PC-3 (cell line): ENCODE data around the gene NME4. TPM values are rescaled to one million over a fixed set of nuclear protein-coding genes. Genes with fewer than 3 reads are reported as not detected.

Source experiments
- ATAC-seq: fragments of 200-7000 bp; cut with Tn5 transposase; 2 replicates; pipeline ENCODE4 v1.9.1; 2020; ENCODE audit warnings: mild to moderate bottlenecking, moderate library complexity
- BruUV-seq: library from RNA; stranded (reverse); fragments of 400-500 nt; replicated peaks from 2 replicates; lab custom pipeline; 2021; lab: Mats Ljungman, UMichigan
- CTCF ChIA-PET: fragments of 300-600 bp; sonication (Branson Sonifier 250); formaldehyde crosslinking; loops from one replicate; lab custom pipeline; 2022; ENCODE audit warnings: antibody characterized with exemption; lab: Charles Lee
- POLR2A ChIA-PET: fragments of 300-600 bp; sonication (Branson Sonifier 250); formaldehyde crosslinking; loops from one replicate; lab custom pipeline; 2022; ENCODE audit warnings: antibody characterized with exemption; ENCODE audit not compliant: unreplicated experiment; lab: Charles Lee
- DNase-seq: peaks from one replicate; pipeline ENCODE4 v3.0.0-alpha.2; 2015
- H2AFZ ChIP-seq: fragments of 300-600 bp; sonication (generic); 2 replicates; pipeline ENCODE4 v1.6.0; 2016; ENCODE audit warnings: antibody characterized with exemption, low read length
- H3F3A ChIP-seq: fragments of 300-600 bp; sonication (generic); one replicate; pipeline ENCODE4 v1.6.0; 2017; ENCODE audit warnings: antibody characterized with exemption, low read length, control low read depth, mild to moderate bottlenecking; ENCODE audit not compliant: unreplicated experiment
- H3K27ac ChIP-seq: fragments of 300-600 bp; sonication (generic); 2 replicates; pipeline ENCODE4 v1.5.1; 2016; ENCODE audit warnings: mild to moderate bottlenecking, low read length
- H3K27me3 ChIP-seq: fragments of 300-600 bp; sonication (generic); 2 replicates; pipeline ENCODE4 v1.6.1; 2016; ENCODE audit warnings: low read length, mixed read lengths
- H3K36me3 ChIP-seq: fragments of 300-600 bp; sonication (generic); 2 replicates; pipeline ENCODE4 v1.6.1; 2016; ENCODE audit warnings: low read depth, mixed run types, low read length, mixed read lengths
- H3K4me1 ChIP-seq: fragments of 300-600 bp; sonication (generic); 2 replicates; pipeline ENCODE4 v1.5.1; 2016; ENCODE audit warnings: low read length; ENCODE audit not compliant: insufficient read depth
- H3K4me2 ChIP-seq: fragments of 300-600 bp; sonication (generic); 2 replicates; pipeline ENCODE4 v1.6.0; 2016; ENCODE audit warnings: low read length
- H3K4me3 ChIP-seq: fragments of 300-600 bp; sonication (generic); 2 replicates; pipeline ENCODE4 v1.5.1; 2016; ENCODE audit warnings: mild to moderate bottlenecking, low read length, mixed read lengths
- H3K79me2 ChIP-seq: fragments of 300-600 bp; sonication (generic); 2 replicates; pipeline ENCODE4 v1.6.1; 2017; ENCODE audit warnings: low read length, mixed read lengths
- H3K9ac ChIP-seq: fragments of 300-600 bp; sonication (generic); 2 replicates; pipeline ENCODE4 v1.6.0; 2016; ENCODE audit warnings: mild to moderate bottlenecking, low read length
- H3K9me2 ChIP-seq: fragments of 300-600 bp; sonication (generic); replicated peaks from 2 replicates; pipeline ENCODE4 v1.6.1; 2016; ENCODE audit warnings: mixed run types, low read length, mixed read lengths
- H3K9me3 ChIP-seq: fragments of 300-600 bp; sonication (generic); 2 replicates; pipeline ENCODE4 v1.6.1; 2016; ENCODE audit warnings: low read length, mixed read lengths
- H4K20me1 ChIP-seq: fragments of 300-600 bp; sonication (generic); 2 replicates; pipeline ENCODE4 v1.6.1; 2016; ENCODE audit warnings: low read length, mixed read lengths
- EZH2 ChIP-seq: fragments of 300-600 bp; sonication (generic); IDR thresholded peaks from one replicate; pipeline ENCODE4 v1.6.1; 2017; ENCODE audit warnings: antibody characterized with exemption, mild to moderate bottlenecking, low read length; ENCODE audit not compliant: unreplicated experiment
- EZH2phosphoT487 ChIP-seq: fragments of 300-600 bp; sonication (generic); IDR thresholded peaks from 2 replicates; pipeline ENCODE4 v1.6.1; 2018; ENCODE audit warnings: mild to moderate bottlenecking, antibody characterized with exemption, low read length, borderline replicate concordance
- intact Hi-C: fragments of 100-400 bp; cut with micrococcal nuclease; formaldehyde crosslinking; loops from 2 replicates; pipeline ENCODE4 v1.9.0; 2023
- total RNA-seq: library from RNA; depleted of rRNA; stranded (reverse); fragments of >200 nt; gene quantifications from 2 replicates; pipeline ENCODE4 v1.2.3, GENCODE V29; 2014
- TF ChIP-seq, protein P1 (sequence below): fragments of 300-600 bp; sonication (generic); conservative IDR thresholded peaks from 2 replicates; pipeline ENCODE4 v1.5.1; 2017; ENCODE audit warnings: antibody characterized with exemption, low read depth, mild to moderate bottlenecking, low read length

NME4 gene
- total RNA-seq, 1 experiment from 2014 or later, result 182 TPM

DNA sequence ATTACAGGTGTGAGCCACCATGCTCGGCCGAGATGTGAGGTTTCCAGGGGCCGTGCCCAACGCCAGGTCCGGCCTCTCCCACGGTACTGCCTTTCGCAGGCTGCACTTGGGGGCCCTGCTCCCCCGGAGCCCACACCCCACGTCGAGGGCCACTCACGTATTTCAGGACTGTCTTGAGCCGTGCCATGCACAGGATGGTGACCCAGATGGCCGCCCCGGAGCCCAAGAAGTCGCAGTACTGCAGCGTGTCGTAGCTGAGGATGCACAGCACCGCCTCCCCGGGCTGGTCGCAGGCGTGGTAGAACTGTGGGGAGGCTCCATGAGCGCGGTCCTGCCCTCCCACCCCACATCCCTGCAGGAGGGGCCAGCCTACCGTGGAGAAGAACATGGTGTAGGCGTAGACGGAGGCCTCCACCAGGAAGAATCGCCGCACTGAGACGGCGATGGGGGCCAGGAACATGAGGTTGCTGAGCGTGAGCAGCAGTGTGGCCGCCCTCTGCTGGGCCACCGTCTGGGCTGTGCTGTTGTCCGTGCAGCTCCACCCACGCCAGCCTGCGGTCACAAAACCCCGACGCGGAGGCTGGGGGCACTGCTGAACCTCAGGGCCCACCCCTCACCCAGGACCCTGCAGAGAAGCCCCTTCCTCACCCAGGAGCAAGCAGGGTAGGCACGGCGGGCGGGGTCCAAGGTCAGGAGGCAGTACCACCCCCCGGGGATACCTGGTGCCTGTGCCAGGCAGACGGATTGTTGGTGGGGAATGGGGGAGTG is 23.0 kb upstream of the NME4 start:
- Histone ChIP-seq H3F3A (no peaks in the 10 kb centered on the region), H3K79me2 (no peaks in the 10 kb centered on the region), H3K9ac (no peak overlapping the region), H3K4me3 (no peak overlapping the region), H3K27me3 (no peaks in the 10 kb centered on the region), H3K4me2 (no peak overlapping the region), H3K9me2 (no peaks in the 10 kb centered on the region), H3K36me3 (no peaks in the 10 kb centered on the region), H4K20me1 (no peaks in the 10 kb centered on the region), H3K9me3 (no peaks in the 10 kb centered on the region), H3K27ac (no peak overlapping the region), H2AFZ (no peak overlapping the region), H3K4me1 (peaks cover 5% of the 10 kb centered on the region; the same call in 1 of the 2 replicates)
- ATAC-seq (no peak), DNase-seq (no peak)
- BruUV-seq, result no TSS peak
- POLR2A ChIA-PET, result no interaction called here
- TF ChIP-seq, protein P1, sequence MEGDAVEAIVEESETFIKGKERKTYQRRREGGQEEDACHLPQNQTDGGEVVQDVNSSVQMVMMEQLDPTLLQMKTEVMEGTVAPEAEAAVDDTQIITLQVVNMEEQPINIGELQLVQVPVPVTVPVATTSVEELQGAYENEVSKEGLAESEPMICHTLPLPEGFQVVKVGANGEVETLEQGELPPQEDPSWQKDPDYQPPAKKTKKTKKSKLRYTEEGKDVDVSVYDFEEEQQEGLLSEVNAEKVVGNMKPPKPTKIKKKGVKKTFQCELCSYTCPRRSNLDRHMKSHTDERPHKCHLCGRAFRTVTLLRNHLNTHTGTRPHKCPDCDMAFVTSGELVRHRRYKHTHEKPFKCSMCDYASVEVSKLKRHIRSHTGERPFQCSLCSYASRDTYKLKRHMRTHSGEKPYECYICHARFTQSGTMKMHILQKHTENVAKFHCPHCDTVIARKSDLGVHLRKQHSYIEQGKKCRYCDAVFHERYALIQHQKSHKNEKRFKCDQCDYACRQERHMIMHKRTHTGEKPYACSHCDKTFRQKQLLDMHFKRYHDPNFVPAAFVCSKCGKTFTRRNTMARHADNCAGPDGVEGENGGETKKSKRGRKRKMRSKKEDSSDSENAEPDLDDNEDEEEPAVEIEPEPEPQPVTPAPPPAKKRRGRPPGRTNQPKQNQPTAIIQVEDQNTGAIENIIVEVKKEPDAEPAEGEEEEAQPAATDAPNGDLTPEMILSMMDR, result no peak
- TF ChIP-seq EZH2phosphoT487, result no peak
- no peak for TF ChIP-seq EZH2
- intact Hi-C loops, result no loop called here
- CTCF ChIA-PET, result no interaction called here

DNA sequence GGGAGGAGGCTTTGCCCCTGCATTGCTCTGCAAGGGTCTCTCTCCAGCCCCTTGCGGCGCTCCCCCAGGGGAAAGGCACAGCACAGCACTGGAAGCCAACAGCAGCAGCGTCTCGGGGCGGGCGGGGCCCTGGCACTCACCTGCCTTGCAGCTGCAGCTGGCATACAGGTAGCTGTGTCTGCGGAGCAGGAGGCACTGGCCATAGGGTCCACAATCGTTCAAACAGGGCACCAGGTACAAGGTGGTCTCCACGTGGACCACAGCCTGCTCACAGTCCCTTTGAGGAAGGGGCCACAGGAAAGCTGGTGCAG is 22.4 kb upstream of the NME4 start:
- Histone ChIP-seq H3K4me1 (peaks cover 3% of the 10 kb centered on the region; the same call in 1 of the 2 replicates), H3K9me3 (no peaks in the 10 kb centered on the region), H3K9me2 (no peaks in the 10 kb centered on the region), H3K4me2 (no peak overlapping the region), H3F3A (no peaks in the 10 kb centered on the region), H4K20me1 (no peaks in the 10 kb centered on the region), H3K27ac (no peak overlapping the region), H2AFZ (no peak overlapping the region), H3K79me2 (peaks cover 5% of the 10 kb centered on the region), H3K36me3 (no peaks in the 10 kb centered on the region), H3K27me3 (no peaks in the 10 kb centered on the region), H3K4me3 (no peak overlapping the region), H3K9ac (no peak overlapping the region)
- TF ChIP-seq EZH2phosphoT487, result no peak
- TF ChIP-seq EZH2, result no peak
- TF ChIP-seq, protein P1, result no peak
- POLR2A ChIA-PET, result no interaction called here
- DNase-seq (no peak), ATAC-seq (no peak)
- intact Hi-C loops, result no loop called here
- CTCF ChIA-PET, result no interaction called here
- BruUV-seq, result no TSS peak

GRCh38 chr16:375212-375611 is 21.8 kb upstream of the NME4 start:
- intact Hi-C loops, result no loop called here

More at GRCh38 chr16:375212-375611, 21.8 kb upstream of the NME4 start:
- H4K20me1 ChIP-seq, result no peaks in the 10 kb centered on the region
- H3K79me2 ChIP-seq, result peaks cover 11% of the 10 kb centered on the region
- no peaks in the 10 kb centered on the region for H3F3A ChIP-seq
- H3K4me1 ChIP-seq, result no peaks in the 10 kb centered on the region; the same call in 1 of the 2 replicates
- ChIA-PET CTCF (no interaction called here), POLR2A (no interaction called here)
- no peaks in the 10 kb centered on the region for H3K9me3 ChIP-seq
- no peaks in the 10 kb centered on the region for H3K9me2 ChIP-seq
- DNase-seq (no peak), ATAC-seq (no peak)
- TF ChIP-seq EZH2phosphoT487, result no peak
- TF ChIP-seq, protein P1, result no peak
- TF ChIP-seq EZH2, result no peak
- BruUV-seq, result no TSS peak
- no peak overlapping the region for H3K27ac ChIP-seq
- H3K27me3 ChIP-seq, result no peaks in the 10 kb centered on the region
- H2AFZ ChIP-seq, result no peak overlapping the region
- no peak overlapping the region for H3K4me3 ChIP-seq
- H3K4me2 ChIP-seq, result no peak overlapping the region
- H3K36me3 ChIP-seq, result no peaks in the 10 kb centered on the region
- no peak overlapping the region for H3K9ac ChIP-seq
